ENCODE measurements around the gene PCGF2.

DNA sequence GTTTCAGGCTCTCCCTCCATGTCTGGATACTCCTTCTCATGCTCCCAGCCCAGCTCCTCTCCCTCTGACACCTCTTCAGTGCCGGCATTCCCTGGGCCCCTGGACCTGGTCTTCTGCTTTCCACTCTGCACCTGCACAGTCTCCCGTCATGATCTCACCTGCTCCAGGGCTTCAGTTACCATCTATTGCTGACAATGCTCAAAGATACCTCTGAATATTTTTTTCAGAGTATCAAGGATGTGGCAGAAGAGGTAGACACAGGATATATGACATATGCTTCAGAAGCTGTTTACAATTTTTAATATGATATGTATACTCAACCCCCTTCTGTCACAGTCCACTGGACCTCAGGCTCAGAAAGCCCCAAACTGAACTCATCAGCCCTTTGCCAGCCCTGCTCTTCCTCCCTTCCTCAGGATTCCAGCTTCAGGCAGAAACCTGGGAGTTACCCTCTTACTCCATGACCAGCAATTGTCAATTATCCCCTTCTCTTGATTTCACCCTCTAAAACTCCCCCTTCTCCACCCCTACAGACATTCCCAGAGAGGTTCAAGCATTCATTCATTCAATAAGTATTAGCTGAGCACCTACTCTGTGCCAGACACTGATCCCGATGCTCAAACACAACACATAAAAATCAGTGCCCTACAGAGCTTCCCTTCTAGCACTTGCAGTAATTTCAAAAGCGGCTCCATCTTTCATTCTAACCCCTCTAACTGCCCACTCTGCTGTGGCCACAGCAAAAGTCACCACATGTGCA is 50.9 kb downstream of the PCGF2 start:
- TF ChIP-seq, protein P1, sequence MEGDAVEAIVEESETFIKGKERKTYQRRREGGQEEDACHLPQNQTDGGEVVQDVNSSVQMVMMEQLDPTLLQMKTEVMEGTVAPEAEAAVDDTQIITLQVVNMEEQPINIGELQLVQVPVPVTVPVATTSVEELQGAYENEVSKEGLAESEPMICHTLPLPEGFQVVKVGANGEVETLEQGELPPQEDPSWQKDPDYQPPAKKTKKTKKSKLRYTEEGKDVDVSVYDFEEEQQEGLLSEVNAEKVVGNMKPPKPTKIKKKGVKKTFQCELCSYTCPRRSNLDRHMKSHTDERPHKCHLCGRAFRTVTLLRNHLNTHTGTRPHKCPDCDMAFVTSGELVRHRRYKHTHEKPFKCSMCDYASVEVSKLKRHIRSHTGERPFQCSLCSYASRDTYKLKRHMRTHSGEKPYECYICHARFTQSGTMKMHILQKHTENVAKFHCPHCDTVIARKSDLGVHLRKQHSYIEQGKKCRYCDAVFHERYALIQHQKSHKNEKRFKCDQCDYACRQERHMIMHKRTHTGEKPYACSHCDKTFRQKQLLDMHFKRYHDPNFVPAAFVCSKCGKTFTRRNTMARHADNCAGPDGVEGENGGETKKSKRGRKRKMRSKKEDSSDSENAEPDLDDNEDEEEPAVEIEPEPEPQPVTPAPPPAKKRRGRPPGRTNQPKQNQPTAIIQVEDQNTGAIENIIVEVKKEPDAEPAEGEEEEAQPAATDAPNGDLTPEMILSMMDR (IDR thresholded peaks at IDR 0.05; ENCODE audit: low read depth, low read length), result no peak
- TF ChIP-seq POLR2A (IDR thresholded peaks at IDR 0.05; ENCODE audit: extremely low read depth, insufficient read length), result no peak
